ENCODE data around the gene DVL1. TPM values are rescaled to one million over a fixed set of nuclear protein-coding genes. Genes with fewer than 3 reads are reported as not detected.
"Not testable (repeated sequence)": the region's sequence is repeated elsewhere in the genome, so short reads cannot be mapped to it uniquely, and the experiment has no call there.

The DVL1 gene
- total RNA-seq, 2 experiments from 2014 or later, result 37.6 to 38.6 TPM

DNA sequence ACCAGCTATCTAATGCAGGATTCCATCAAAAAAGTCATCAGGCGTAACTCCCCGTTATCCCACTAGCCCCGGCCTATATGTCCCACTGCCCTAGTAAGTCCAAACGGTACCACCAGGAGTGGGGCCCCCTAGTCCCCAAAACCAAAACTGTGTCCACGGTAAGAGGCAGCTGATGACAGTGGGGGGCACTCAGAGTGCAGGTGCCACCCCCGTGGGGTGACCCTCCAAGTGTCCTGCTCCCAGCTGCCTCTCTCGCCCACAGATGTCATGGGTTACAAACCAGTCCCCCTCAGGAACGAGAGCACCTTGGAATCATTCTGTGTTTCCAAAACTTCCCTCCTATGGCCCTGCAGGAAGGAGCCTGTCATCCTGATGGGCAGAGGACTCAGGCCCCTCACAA is 36.7 kb upstream of the DVL1 start:
- Mint-ChIP-seq H3K36me3 (peaks cover 42% of the 10 kb centered on the region), H3K27ac (no peak overlapping the region), H3K9me3 (no peaks in the 10 kb centered on the region), H3K4me3 (no peak overlapping the region), H3K4me1 (ENCODE audit: low read depth) (no peaks in the 10 kb centered on the region), H3K27me3 (no peaks in the 10 kb centered on the region)
- intact Hi-C loops (cut with micrococcal nuclease), result no loop called here
- DNase-seq, result no peak
- ChIA-PET CTCF (no interaction called here), POLR2A (no interaction called here)

DNA sequence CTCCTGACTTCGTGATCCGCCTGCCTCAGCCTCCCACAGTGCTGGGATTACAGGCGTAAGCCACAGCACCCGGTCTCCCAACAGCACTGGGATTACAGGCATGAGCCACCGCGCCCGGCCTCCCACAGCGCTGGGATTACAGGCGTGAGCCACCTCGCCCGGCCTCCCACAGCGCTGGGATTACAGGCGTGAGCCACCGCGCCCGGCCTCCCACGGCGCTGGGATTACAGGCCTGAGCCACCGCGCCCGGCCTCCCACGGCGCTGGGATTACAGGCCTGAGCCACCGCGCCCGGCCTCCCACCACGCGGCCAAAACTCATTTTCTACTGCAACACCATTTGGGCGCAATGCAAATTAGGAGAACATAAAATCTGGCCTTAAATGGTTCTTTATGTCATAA is 36.1 kb upstream of the DVL1 start:
- peaks cover 36% of the 10 kb centered on the region for H3K36me3 Mint-ChIP-seq
- POLR2A ChIA-PET; H3K27me3 Mint-ChIP-seq; H3K4me3 Mint-ChIP-seq; H3K27ac Mint-ChIP-seq; intact Hi-C loops (cut with micrococcal nuclease); H3K4me1 Mint-ChIP-seq (ENCODE audit: low read depth); CTCF ChIA-PET; H3K9me3 Mint-ChIP-seq; DNase-seq: not testable (repeated sequence)

DNA sequence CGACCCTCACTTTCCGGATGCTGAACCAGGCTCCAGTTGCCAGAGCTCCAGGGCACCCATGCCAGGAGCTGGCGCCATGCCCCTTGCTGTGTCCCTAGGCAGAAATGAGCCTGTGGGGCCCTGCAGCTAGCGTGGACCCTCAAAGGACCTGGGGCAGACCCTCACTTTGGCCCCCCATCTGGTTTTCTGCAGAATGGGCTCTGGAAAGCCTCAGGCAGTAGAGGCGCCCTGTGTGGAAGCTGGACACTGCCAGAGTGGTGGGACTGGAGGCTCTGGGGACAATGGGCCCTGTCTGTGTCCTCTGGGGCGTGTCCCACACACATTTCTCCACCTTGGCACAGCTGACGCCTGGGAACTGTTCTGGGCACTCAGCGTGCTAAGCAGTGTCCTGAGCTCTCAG is 32.1 kb upstream of the DVL1 start:
- Mint-ChIP-seq H3K27ac (no peak overlapping the region), H3K9me3 (no peaks in the 10 kb centered on the region), H3K4me1 (ENCODE audit: low read depth) (no peaks in the 10 kb centered on the region), H3K36me3 (peaks cover 4% of the 10 kb centered on the region), H3K4me3 (no peak overlapping the region), H3K27me3 (no peaks in the 10 kb centered on the region)
- intact Hi-C loops (cut with micrococcal nuclease), result no loop called here
- POLR2A ChIA-PET, result no interaction called here
- CTCF ChIA-PET, result no interaction called here
- DNase-seq, result no peak

DNA sequence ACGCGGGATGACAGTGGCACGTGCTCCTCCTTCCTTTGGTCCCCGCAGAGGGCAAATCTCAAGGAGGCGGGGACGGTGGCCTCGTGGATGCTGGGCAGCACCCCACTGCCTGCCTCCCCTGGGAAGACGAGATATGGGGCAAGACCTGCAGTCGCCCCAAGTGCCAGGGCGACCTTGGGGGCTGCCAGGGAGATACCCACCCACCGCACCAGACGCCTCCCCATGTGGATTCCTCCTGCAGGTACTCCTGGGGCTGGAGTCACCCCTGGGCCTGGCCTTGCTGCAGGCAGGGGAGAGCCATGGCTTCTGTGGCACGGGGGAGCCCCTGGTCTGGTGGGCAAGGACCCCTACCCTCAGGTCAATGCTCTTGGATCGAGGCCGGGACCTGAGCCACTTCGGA is 31.6 kb upstream of the DVL1 start:
- Mint-ChIP-seq H3K9me3 (no peaks in the 10 kb centered on the region), H3K27me3 (no peaks in the 10 kb centered on the region), H3K4me1 (ENCODE audit: low read depth) (no peaks in the 10 kb centered on the region), H3K27ac (no peak overlapping the region), H3K4me3 (no peak overlapping the region), H3K36me3 (peaks cover 2% of the 10 kb centered on the region)
- DNase-seq, result no peak
- ChIA-PET CTCF (no interaction called here), POLR2A (no interaction called here)
- intact Hi-C loops (cut with micrococcal nuclease), result no loop called here

DNA sequence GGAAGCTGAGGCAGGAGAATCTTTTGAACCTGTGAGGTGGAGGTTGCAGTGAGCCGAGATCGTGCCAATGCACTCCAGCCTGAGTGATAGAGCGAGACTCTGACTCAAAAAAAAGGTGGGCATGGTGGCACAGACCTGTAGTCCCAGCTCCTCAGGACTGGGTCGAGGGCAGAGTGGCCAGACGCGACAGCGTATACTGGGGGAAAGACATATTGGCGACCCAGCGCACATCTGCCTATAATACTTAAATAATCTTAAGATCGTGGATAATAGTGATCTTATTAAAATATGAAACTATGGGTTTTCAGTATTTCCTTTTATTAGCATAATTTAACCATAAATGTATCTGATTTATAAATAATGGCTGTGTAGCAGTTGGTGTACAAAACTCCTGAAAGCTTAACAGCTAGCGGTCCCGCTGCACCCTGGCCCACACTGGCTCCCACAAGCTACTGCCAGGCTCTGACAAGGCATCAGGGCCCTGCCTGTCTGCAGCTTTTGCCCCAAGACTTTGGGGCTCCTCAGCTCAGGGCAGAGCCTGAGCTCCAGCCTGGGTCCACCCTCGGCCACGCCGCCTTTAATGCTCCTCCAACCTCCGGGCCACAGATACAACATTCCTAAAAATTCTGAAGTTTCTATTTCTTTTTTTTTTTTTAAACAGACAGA is 28.5 kb upstream of the DVL1 start:
- intact Hi-C loops (cut with micrococcal nuclease), result loop anchor here (5.0 to 10.0 kb wide), 2 partner anchors 70 to 343 kb away; partner anchors contain the start of genes ACAP3 and PUSL1
- peaks cover 6% of the 10 kb centered on the region for H3K36me3 Mint-ChIP-seq
- no peak overlapping the region for H3K27ac Mint-ChIP-seq

DNA sequence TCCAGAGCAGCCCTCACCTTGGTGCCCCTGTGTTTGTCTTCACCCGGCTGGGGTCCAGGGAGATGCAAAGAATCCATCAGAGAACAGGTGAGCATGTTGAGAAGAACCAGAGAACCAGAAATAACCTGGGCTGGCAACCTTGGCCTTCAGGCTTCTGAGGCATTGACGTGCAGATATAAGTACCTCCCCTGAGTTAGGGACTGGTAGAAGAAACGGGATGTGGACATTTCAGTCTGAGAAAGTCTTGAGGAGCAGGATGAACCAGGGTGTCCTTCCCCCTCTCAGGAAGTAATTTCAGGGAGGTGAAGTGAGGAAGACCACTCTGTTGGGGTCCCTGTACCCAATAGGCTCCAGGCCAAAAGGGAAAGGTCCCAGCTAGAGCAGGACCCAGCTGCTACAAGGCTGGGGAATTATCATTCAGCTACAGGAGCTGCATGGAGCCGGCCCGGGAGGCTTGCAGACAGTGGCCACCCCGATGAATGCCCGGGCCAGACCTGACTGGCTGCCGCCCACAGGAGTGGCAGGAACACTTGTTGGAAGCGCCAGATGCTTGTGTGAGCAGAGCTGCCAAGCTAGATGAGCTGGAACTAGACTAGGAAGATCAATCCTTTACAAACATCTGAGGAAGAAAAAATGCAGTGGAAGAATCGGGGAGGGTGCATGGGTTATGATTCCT is 27.5 kb upstream of the DVL1 start:
- no peak overlapping the region for H3K27ac Mint-ChIP-seq
- intact Hi-C loops (cut with micrococcal nuclease), result loop anchor here (5.0 to 10.0 kb wide), 2 partner anchors 69 to 342 kb away; partner anchors contain the start of genes ACAP3 and PUSL1
- H3K4me1 Mint-ChIP-seq (ENCODE audit: low read depth), result peaks cover 16% of the 10 kb centered on the region
- H3K36me3 Mint-ChIP-seq, result peaks cover 6% of the 10 kb centered on the region
- no peaks in the 10 kb centered on the region for H3K27me3 Mint-ChIP-seq
- POLR2A ChIA-PET, result interaction anchor here (2.1 kb wide), 1 partner anchor 23 kb away, joined by 16 read pairs; the partner anchor contains the start of gene CCNL2
- CTCF ChIA-PET, result interaction anchor here (0.7 to 2.5 kb wide), 3 partner anchors 22 to 157 kb away, joined by 3 to 20 read pairs (median 5); partner anchors contain the start of genes CCNL2 and MRPL20
- DNase-seq, result no peak
- H3K9me3 Mint-ChIP-seq, result no peaks in the 10 kb centered on the region
- peak overlapping the region; percentile 87 for H3K4me3 Mint-ChIP-seq

More for the DNA sequence above, 28.5 kb upstream of the DVL1 start:
- ChIA-PET CTCF (no interaction called here), POLR2A (interaction anchor here (0.7 kb wide), 1 partner anchor 122 kb away, joined by 3 read pairs; no protein-coding TSS in a partner anchor)
- no peaks in the 10 kb centered on the region for H3K27me3 Mint-ChIP-seq
- H3K4me1 Mint-ChIP-seq (ENCODE audit: low read depth), result peaks cover 13% of the 10 kb centered on the region
- DNase-seq, result no peak
- no peaks in the 10 kb centered on the region for H3K9me3 Mint-ChIP-seq
- H3K4me3 Mint-ChIP-seq, result no peak overlapping the region

DNA sequence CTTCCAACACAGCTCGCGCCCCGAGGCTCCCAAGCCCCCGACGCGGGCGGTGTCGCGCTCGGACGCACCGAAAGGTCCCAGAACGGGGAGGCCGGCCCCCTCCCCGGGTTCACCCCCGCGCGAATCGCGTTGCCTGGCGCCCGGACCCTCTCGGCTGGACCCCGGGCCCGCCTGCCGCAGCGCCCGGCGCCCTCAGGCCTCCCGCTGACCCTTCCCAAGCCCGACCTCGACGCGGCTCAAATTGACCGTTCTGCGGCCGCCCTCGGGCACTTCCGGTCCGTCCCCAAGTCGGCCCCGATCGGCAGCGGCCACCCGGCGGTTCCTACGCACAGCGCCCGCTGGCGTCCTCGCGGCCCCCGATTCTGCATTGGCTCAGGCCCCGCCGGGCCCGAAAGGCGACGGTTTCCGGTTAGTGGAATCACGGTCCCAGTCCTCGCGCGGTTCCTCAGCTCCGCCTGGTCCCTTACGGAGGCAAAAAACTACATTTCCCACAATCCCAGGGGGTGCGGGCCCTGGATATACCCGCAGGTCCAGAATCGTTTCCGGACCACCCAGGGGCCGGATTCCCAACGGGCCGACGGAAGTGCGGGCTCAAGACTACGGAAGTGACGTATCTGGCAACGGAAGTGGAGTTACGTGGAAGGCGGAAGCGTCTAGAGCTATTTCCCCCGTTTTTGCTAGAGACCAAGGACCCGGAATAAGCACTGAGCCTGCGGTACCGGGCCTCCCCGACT is 25.9 kb upstream of the DVL1 start, which contains the start of gene AURKAIP1:
AURKAIP1 (minus strand) TSS at position 279 of the 734 bp plus-strand sequence. CDS start 451 bp downstream, outside the sequence.
- no peaks in the 10 kb centered on the region for H3K9me3 Mint-ChIP-seq
- ChIA-PET POLR2A (interaction anchor here (0.7 to 2.1 kb wide), 5 partner anchors 21 to 311 kb away, joined by 3 to 16 read pairs (median 3); partner anchors contain the start of genes CCNL2 and MRPL20), CTCF (interaction anchor here (0.7 to 2.5 kb wide), 8 partner anchors 23 to 89 kb away, joined by 3 to 20 read pairs (median 4); partner anchors contain the start of genes CCNL2 and MRPL20)
- H3K4me3 Mint-ChIP-seq, result peak within 1 kb of the TSS; percentile 87
- intact Hi-C loops (cut with micrococcal nuclease), result loop anchor here (1.0 to 10.0 kb wide), 7 partner anchors 24 to 340 kb away; partner anchors contain the start of genes ACAP3, C1orf159, CCNL2 and DVL1
- peaks cover 6% of the 10 kb centered on the region for H3K36me3 Mint-ChIP-seq
- DNase-seq, result peak; percentile 98
- no peaks in the 10 kb centered on the region for H3K27me3 Mint-ChIP-seq
- H3K27ac Mint-ChIP-seq, result peak within 1 kb of the TSS; percentile 90
- H3K4me1 Mint-ChIP-seq (ENCODE audit: low read depth), result peaks cover 18% of the 10 kb centered on the region

DNA sequence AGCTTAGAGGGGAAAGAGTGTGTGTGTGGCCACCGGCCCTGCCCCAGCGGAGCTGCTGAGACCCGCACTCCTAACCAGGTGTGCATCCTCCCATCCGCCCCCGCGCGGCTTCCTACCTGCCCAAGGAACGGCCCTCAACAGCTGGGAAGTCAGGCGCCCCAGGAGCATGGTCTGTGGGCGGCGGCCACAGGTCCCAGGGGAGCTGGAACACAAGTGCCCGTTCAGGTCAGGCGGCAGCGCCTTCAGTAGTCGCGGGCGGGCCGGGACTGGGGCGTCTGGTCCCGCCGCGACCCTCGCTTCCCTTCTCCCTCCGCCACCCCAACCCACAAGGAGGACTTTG is 25.3 kb upstream of the DVL1 start:
- peaks cover 18% of the 10 kb centered on the region for H3K4me1 Mint-ChIP-seq (ENCODE audit: low read depth)
- peaks cover 6% of the 10 kb centered on the region for H3K36me3 Mint-ChIP-seq
- no peak for DNase-seq
- H3K9me3 Mint-ChIP-seq, result no peaks in the 10 kb centered on the region
- POLR2A ChIA-PET, result interaction anchor here (0.7 to 2.1 kb wide), 3 partner anchors 21 to 49 kb away, joined by 3 to 16 read pairs (median 6); partner anchors contain the start of gene CCNL2
- H3K27ac Mint-ChIP-seq, result peak overlapping the region; percentile 51
- H3K4me3 Mint-ChIP-seq, result peak overlapping the region; percentile 87
- CTCF ChIA-PET, result interaction anchor here (1.2 to 2.5 kb wide), 5 partner anchors 23 to 253 kb away, joined by 3 to 20 read pairs (median 4); partner anchors contain the start of gene CCNL2
- H3K27me3 Mint-ChIP-seq, result no peaks in the 10 kb centered on the region
- intact Hi-C loops (cut with micrococcal nuclease), result loop anchor here (2.0 to 10.0 kb wide), 2 partner anchors 32 to 340 kb away; partner anchors contain the start of gene MRPL20

DNA sequence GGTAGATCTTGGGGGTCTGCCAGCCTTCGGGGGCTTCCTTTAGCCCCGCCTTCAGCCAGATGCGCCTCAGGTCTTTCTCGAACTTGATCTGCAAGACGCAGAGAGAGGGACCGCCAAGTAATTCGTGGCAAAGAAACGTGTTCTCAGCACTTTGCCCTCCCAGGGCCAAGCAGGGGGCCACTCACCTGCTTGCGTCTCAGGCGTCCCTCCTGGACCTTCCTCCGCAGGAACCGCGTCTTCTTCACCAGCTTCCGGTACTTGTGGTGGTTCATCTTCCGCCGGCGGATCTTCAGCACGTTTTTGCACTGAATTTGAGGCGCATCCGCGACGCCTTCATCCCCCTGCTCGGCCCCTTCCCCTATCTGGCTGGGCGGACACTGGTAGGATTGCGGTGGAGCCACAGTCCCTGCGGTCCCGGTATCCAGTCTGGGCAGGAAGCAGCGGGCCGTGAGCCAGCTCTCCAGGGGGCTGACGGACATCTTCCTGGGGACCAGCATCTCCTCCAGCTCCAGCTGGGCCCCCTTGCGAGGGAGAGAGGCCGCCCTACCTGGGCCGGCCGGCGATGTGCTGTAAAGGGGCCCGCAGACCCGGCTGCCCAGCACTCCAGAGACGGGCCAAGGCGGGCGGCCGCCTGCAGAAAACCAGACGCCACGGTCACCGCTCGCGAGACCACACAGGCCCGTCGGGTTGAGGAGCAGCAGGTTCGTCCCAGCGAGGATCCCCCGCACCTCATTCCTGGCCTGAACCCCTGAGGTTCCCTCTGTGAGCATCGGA is 24.8 kb upstream of the DVL1 start:
- peak overlapping the region; percentile 87 for H3K4me3 Mint-ChIP-seq
- POLR2A ChIA-PET, result interaction anchor here (2.1 kb wide), 1 partner anchor 26 kb away, joined by 16 read pairs; the partner anchor contains the start of gene CCNL2
- CTCF ChIA-PET, result interaction anchor here (1.5 to 2.5 kb wide), 4 partner anchors 25 to 252 kb away, joined by 4 to 20 read pairs (median 6); partner anchors contain the start of gene CCNL2
- no peaks in the 10 kb centered on the region for H3K9me3 Mint-ChIP-seq
- peaks cover 18% of the 10 kb centered on the region for H3K4me1 Mint-ChIP-seq (ENCODE audit: low read depth)
- peak overlapping the region; percentile 51 for H3K27ac Mint-ChIP-seq
- H3K27me3 Mint-ChIP-seq, result no peaks in the 10 kb centered on the region
- peaks cover 6% of the 10 kb centered on the region for H3K36me3 Mint-ChIP-seq
- DNase-seq, result no peak
- intact Hi-C loops (cut with micrococcal nuclease), result loop anchor here (2.0 to 10.0 kb wide), 2 partner anchors 33 to 339 kb away; partner anchors contain the start of gene MRPL20

DNA sequence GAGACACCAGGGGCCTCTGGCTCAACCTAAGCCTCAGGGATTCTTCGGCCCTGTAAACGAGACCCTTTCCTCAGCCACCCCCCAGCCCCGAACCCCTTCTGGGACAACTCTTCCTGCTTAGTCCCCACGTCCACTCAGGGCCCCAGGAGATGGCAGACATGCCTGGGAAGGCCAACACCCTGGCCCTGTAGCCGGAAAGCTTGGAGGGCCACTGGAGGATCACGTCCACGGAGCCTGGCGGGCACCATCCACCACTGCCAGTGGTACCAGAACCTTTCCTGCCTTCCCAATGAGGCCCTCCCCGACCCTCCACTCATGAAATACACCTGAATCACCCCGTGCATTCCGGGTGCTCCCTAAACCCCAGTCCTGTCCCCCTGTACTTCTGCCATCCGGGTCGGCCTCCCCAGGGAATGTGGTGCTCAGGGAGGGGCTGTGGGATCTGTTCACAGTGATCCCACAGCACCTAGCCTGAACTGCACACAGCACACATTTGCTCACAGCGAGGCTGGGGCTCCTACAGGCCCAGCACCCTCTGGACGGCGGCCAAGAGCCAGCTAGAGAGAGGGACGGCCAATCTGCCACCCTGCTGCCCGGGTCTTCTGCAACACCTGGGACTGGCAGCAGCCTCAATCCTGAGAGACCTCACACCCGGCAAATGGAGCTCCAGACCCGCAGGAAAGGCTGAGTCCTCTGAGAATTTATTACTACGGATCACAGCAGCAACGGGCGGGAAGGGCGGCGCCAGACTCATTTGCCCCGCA is 24.0 kb upstream of the DVL1 start:
- peak overlapping the region; percentile 87 for H3K4me3 Mint-ChIP-seq
- no peaks in the 10 kb centered on the region for H3K27me3 Mint-ChIP-seq
- intact Hi-C loops (cut with micrococcal nuclease), result loop anchor here (10.0 kb wide), 1 partner anchor 338 kb away; no protein-coding TSS in a partner anchor
- peaks cover 6% of the 10 kb centered on the region for H3K36me3 Mint-ChIP-seq
- DNase-seq, result no peak
- CTCF ChIA-PET, result interaction anchor here (1.2 to 2.8 kb wide), 9 partner anchors 11 to 388 kb away, joined by 4 to 21 read pairs (median 6); partner anchors contain the start of gene CCNL2
- no peaks in the 10 kb centered on the region for H3K9me3 Mint-ChIP-seq
- peaks cover 18% of the 10 kb centered on the region for H3K4me1 Mint-ChIP-seq (ENCODE audit: low read depth)
- H3K27ac Mint-ChIP-seq, result no peak overlapping the region
- POLR2A ChIA-PET, result no interaction called here
